Measurements from ENCODE around the gene PMM2. TPM values are rescaled to one million over a fixed set of nuclear protein-coding genes. Genes with fewer than 3 reads are reported as not detected.

The PMM2 gene
- total RNA-seq, 1 experiment from 2014 or later, result 53.3 TPM

GRCh38 chr16:8890549-8890921, 92.9 kb downstream of the PMM2 start (continued):
- TF ChIP-seq CTCF (IDR thresholded peaks at IDR 0.05 in 2 of 3, conservative IDR thresholded peaks at IDR 0.05 in 1 of 3; ENCODE audit: borderline replicate concordance in 1 of 3, insufficient read depth in 1 of 3, low read depth in 2 of 3, low read length in 2 of 3) (no peak), SP1 (IDR thresholded peaks at IDR 0.05; ENCODE audit: low read depth) (no peak)

GRCh38 chr16:8892101-8892575, 94.5 kb downstream of the PMM2 start:
- H3K4me1 ChIP-seq (ENCODE audit: control insufficient read depth in 1 of 2, insufficient read depth in 2 of 2, low read length in 2 of 2), result no peaks in the 10 kb centered on the region; a peak in 1 of 4 replicates
- ATAC-seq (no peak), DNase-seq (ENCODE audit: low read depth, low spot score) (no peak)
- H3K27ac ChIP-seq (ENCODE audit: low read depth, low read length), result no peak overlapping the region
- H3K4me2 ChIP-seq (ENCODE audit: low read length), result no peak overlapping the region
- no peak overlapping the region for H3K9ac ChIP-seq (ENCODE audit: low read length)
- H2AFZ ChIP-seq (ENCODE audit: low read depth, low read length, poor library complexity, severe bottlenecking), result no peak overlapping the region
- H3K79me2 ChIP-seq (ENCODE audit: insufficient read depth, low read length), result no peaks in the 10 kb centered on the region
- no peaks in the 10 kb centered on the region for H3K9me2 ChIP-seq (ENCODE audit: insufficient read depth)
- H3K36me3 ChIP-seq (ENCODE audit: control insufficient read depth in 1 of 2, insufficient read depth in 2 of 2, low read length in 2 of 2), result peaks cover 35 to 46% of the 10 kb centered on the region in 2 experiments
- CTCF ChIA-PET, result no interaction called here
- H4K20me1 ChIP-seq (ENCODE audit: insufficient read depth), result no peaks in the 10 kb centered on the region
- no peaks in the 10 kb centered on the region for H3K9me3 ChIP-seq (ENCODE audit: control insufficient read depth in 1 of 2, insufficient read depth in 1 of 2, low read depth in 1 of 2, low read length in 2 of 2)
- no peak for TF ChIP-seq POLR2A (IDR thresholded peaks at IDR 0.05; ENCODE audit: borderline replicate concordance, extremely low read depth, insufficient read depth, insufficient read length)
- no peak for TF ChIP-seq MAX (IDR thresholded peaks at IDR 0.05)
- TF ChIP-seq CBX3 (IDR thresholded peaks at IDR 0.05; ENCODE audit: low read depth), result no peak
- TF ChIP-seq ELF1 (IDR thresholded peaks at IDR 0.05; ENCODE audit: borderline replicate concordance, low read depth), result no peak
- TF ChIP-seq YY1 (IDR thresholded peaks at IDR 0.05; ENCODE audit: extremely low read depth, insufficient replicate concordance, low read depth, low read length), result no peak
- H3K27me3 ChIP-seq (ENCODE audit: insufficient read depth, low read length), result no peaks in the 10 kb centered on the region
- POLR2A ChIA-PET, result no interaction called here
- H3K4me3 ChIP-seq (replicated peaks in 1 of 2; ENCODE audit: low read depth in 1 of 2, low read length in 2 of 2), result no peak overlapping the region
- intact Hi-C loops (cut with micrococcal nuclease), result no loop called here
- RAD21 ChIA-PET (ENCODE audit: low non-redundant PET in 1 of 2, low total read pairs in 2 of 2, uncharacterized antibody in 2 of 2, unreplicated experiment in 2 of 2), result no interaction called here
- no TSS peak for BruUV-seq (replicated peaks)

Data from HCT116 (cell line).